ENCODE results near the gene LRP4.
"Not testable (repeated sequence)": the region's sequence is repeated elsewhere in the genome, so short reads cannot be mapped to it uniquely, and the experiment has no call there.

Gene LRP4

DNA sequence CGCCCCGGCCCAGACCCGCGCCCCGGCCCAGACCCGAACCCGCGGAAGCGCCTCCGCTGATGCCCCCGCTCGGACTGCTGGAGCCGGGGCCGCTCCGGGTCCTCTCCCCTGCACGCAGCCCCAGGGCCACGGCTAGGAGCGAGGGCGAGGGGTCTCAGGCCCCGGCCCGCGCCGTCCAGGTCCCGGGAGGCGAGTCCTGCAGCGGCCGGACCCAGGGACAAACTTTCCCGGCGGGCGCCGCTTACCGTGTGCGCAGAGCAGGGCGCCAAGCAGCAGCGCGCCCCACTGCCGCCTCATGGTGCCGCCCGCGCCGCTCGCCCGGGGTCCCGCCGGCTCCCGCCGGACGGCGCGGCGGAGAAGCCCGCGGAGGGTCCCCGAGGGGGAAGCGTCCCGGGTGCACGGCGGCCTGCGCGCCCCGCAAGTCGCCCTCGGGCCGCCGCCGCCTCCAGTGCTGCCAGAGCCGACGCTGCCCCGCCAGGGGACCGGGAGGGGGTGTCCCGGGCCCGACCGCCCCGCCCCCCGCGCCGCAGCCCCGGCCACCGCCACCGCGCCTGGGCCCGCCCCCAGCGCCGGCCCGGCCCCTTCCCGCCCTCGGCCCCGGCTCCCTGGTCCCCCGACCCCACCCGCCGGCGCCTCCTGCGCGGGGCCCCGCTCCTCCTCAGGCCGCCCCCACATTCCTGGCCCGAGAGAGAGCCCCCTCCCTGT is at the start of gene LRP4:
TSS of gene LRP4 (minus strand) at position 468 of the 705 bp plus-strand sequence. CDS start at position 297, 171 bp downstream.
- in situ Hi-C loops (cut with MboI; ENCODE audit: low sequenced_read_pairs) = no loop called here

GRCh38 chr11:46967962-46968361 is 49.6 kb upstream of the LRP4 start:
- in situ Hi-C loops (cut with MboI; ENCODE audit: low sequenced_read_pairs) = no loop called here

GRCh38 chr11:46966773-46967172 is 48.4 kb upstream of the LRP4 start:
- in situ Hi-C loops (cut with MboI; ENCODE audit: low sequenced_read_pairs) = no loop called here

DNA sequence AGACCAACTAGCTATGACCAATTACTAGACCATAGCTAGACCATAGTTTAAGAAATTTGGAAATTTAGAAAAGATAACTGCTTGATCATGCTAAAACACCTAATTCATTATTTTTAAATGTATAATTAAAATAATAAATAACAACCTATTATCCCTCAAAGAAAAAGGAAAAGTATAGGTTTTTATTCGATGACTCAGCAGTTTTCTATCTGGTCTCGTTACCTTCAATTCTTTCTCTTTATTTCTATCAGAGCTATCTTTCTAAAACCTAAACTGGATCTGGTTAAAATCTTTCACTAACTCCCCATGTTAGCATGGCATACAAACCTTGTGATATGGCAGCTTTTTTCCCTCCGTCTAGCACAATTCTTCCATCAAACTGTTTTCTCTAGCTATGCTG is 45.5 kb upstream of the LRP4 start:
- in situ Hi-C loops (cut with MboI; ENCODE audit: low sequenced_read_pairs) = no loop called here

DNA sequence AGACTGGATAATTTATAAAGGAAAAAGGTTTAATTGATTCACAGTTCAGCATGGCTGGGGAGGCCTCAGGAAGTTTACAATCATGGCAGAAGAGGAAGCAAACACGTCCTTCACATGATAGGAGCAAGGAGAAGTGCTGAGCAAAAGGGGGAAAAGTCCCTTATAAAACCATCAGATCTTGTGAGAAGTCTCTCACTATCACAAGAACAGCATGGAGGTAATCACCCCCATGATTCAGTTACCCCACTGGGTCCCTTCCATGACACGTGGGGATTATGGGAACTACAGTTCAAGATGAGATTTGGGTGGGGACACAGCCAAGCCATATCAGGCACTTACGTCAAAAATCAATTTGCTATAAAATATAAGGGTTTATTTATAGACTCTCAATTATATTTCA is 43.5 kb upstream of the LRP4 start:
- in situ Hi-C loops (cut with MboI; ENCODE audit: low sequenced_read_pairs) = not testable (repeated sequence)

DNA sequence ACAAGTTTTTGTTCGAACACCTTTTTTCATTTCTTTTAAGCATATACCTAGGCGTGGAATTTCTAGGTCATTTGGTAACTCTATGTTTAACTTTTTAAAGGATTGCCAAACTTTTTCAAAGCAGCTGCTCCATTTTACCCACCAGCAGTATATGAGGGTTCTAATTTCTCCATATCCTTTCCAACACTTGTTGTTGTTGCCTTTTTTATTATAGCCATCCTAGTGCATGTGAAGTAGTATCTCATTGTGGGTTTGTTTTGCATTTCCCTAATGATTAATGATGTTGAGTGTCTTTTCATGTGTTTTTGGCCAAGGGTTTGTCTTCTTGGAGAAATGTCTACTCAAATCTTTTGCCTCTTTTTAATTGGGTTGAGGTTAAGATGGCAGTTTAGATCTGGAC is 42.7 kb upstream of the LRP4 start:
- in situ Hi-C loops (cut with MboI; ENCODE audit: low sequenced_read_pairs) = no loop called here

DNA sequence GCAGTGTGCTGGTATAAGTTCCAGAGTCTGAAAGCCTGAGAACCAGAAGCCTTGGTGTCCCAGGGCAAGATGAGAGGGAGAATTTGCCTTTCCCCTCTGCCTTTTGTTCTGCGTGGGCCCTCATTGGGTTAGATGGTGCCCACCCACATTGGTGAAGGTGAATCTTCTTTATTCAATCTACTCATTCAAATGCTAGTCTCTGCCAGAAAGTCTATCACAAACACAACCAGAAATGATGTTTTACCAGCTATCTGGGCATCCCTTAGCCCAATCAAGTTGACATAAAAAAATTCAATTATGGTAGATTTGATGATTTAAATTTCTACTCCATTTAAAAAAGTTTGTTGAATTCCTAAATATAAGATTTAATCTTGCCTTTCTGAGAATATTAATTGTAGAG is 40.4 kb upstream of the LRP4 start:
- in situ Hi-C loops (cut with MboI; ENCODE audit: low sequenced_read_pairs) = no loop called here

- in situ Hi-C loops (cut with MboI; ENCODE audit: low sequenced_read_pairs) = no loop called here
Measured at GRCh38 chr11:46953093-46953492, 34.7 kb upstream of the LRP4 start.

DNA sequence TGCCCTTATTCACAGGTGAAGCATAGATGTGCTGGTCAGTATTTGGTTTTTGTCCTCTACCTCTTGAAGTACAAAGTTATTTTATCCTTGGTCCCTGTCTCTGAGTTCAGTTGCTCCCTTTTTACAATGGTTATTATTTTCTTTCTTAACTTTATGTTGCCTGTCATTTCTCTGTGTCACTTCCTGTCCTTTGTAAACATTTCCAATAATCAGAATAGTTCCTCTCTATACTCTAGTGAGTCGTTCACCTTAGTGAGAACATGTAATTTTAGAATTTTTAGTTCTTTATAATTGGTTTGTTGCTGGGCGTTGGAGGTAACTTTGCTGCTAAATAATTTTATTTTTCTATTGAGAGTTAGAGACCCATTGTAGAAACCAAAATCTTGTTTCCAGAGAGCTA is 34.2 kb upstream of the LRP4 start:
- in situ Hi-C loops (cut with MboI; ENCODE audit: low sequenced_read_pairs) = no loop called here

DNA sequence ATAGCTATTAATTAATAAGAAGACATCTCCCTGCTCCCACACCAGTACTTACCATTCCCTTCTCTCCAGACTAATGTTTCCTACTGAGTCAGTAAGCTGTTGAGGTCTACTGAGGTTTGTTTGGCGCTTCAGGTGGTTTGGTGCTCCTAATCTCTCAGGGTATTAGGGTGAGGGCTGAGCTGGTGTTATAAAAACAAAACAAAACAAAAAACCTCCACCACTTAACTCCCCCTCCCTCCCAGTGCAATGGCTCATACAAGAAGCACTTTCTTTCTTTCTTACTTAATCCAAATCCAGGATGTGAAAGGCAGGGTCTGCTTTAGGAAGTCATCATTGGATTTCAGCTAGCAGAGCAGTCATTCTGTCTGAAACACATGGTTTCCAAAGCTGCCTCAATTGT is 33.5 kb upstream of the LRP4 start:
- in situ Hi-C loops (cut with MboI; ENCODE audit: low sequenced_read_pairs) = no loop called here

GRCh38 chr11:46949297-46949696 is 30.9 kb upstream of the LRP4 start:
- in situ Hi-C loops (cut with MboI; ENCODE audit: low sequenced_read_pairs) = no loop called here

DNA sequence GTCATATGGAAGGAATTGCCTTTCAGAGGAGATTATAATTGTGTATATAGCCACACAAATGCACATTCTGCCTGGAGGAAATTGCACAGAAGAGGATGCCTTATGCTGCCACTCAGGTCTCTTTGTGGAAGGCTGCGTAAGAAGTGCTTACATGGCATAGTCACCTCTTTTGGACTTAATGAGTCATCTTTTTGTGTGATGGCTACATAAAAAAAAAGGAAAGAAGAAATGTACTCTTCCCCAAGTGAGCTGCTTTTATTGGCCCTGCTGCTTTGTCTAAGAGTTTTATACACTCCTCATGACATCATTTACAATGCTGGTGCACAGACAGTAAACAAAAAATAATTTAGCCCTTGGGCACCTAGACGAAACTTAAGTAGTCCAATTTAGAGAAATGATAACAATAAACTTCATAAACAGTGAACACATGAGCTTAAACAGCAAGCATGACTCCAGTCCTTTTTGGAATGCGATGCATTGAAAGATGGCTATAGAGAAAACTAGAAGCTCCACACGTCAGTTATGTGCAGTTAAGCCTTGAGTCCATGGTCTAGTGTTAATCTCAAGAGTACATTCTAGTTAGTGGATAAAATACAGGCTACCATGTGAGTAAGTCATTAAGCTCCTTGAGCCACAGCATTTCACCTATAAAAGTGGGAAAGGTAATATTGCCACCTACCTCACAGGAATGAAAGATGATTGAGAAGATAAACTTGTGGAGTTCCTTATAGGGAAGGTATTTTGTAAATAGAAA is 30.2 kb upstream of the LRP4 start:
- in situ Hi-C loops (cut with MboI; ENCODE audit: low sequenced_read_pairs) = no loop called here

- in situ Hi-C loops (cut with MboI; ENCODE audit: low sequenced_read_pairs) = no loop called here
Measured at GRCh38 chr11:46947399-46948077, 29.2 kb upstream of the LRP4 start.

GRCh38 chr11:46944356-46945075 is 26.2 kb upstream of the LRP4 start:
- in situ Hi-C loops (cut with MboI; ENCODE audit: low sequenced_read_pairs) = no loop called here

- in situ Hi-C loops (cut with MboI; ENCODE audit: low sequenced_read_pairs) = no loop called here
Measured at GRCh38 chr11:46942172-46942571, 23.8 kb upstream of the LRP4 start.

DNA sequence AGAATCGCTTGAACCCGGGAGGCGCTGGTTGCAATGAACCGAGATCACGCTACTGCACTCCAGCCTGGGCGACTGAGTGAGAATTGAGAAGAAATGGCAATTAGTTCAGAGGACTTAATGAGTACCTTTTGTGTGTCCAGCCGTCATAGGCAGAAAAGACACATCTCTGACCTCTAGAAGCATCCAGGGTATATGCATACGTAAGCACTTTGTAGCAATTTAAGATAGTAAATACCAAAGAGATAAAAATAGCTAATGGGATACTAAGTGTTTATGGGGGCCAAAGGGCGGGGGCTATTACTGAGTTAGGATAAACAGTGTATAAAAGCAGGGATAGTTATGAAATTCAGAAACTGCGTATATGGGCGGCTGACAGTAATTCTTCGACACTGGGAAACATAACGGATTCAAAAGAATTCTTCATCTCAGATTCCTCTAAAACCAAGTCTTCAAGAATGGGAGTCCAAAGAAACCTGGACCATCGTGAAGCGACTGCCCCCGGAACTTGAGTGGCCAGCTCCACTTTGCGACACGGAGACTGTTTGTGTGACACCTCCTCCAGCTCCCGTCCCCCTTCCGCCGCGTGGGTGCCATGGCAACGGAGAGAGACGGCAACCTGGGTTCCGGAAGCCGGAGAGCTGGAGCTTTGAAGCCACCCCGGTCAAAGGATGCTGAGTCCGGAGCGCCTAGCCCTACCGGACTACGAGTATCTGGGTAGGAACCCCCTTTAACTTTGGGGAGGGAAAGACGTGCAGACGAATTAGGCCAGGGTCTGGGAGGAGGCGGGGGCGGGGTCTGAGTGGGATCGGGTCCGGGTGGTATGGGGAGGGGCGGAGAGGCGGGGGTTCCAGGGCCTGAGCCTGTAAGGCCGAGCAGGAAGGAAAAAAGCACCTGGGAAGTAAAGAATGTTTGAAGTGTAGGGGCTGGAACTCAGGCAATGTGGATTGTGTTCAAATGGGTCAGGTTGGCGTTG is 18.1 kb upstream of the LRP4 start, which contains the start of gene CSTPP1:
TSS of gene CSTPP1 (plus strand) at position 624 of the 973 bp plus-strand sequence. CDS start at position 669, 45 bp downstream.
- in situ Hi-C loops (cut with MboI; ENCODE audit: low sequenced_read_pairs) = no loop called here

GRCh38 chr11:46930089-46930488 is 11.7 kb upstream of the LRP4 start:
- in situ Hi-C loops (cut with MboI; ENCODE audit: low sequenced_read_pairs) = no loop called here

- in situ Hi-C loops (cut with MboI; ENCODE audit: low sequenced_read_pairs) = not testable (repeated sequence)
Measured at GRCh38 chr11:46928701-46929100, 10.4 kb upstream of the LRP4 start.

GRCh38 chr11:46927928-46928327 is 9.6 kb upstream of the LRP4 start:
- in situ Hi-C loops (cut with MboI; ENCODE audit: low sequenced_read_pairs) = not testable (repeated sequence)

DNA sequence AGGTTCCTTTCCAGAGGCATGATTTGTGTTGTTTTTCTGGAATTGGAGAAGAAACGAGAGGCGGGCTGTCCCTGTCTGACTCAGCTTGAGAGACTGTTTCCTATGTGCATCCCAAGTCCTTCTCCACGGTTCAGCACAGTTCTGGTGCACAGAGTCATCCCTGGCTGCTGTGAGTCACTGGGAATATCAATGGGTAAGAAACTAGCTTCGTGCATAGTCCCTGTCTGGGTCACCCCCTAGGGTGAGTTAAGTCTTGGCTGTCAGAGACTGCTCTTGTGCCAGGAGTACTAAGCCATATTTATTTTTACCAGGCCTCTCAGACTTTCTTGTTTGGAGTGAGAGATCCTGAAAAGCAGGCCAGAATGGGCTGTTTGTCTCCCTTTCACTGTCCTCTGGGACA is 2.4 kb upstream of the LRP4 start:
- in situ Hi-C loops (cut with MboI; ENCODE audit: low sequenced_read_pairs) = no loop called here
